ENCODE measurements around the gene GPR4. TPM values are rescaled to one million over a fixed set of nuclear protein-coding genes. Genes with fewer than 3 reads are reported as not detected.
A peak's percentile ranks its signal among the peaks of the same experiment; 100 is the strongest.
"Not testable (repeated sequence)": the region's sequence is repeated elsewhere in the genome, so short reads cannot be mapped to it uniquely, and the experiment has no call there.

The GPR4 gene
- total RNA-seq, 1 experiment from 2014 or later = 0.07 TPM

DNA sequence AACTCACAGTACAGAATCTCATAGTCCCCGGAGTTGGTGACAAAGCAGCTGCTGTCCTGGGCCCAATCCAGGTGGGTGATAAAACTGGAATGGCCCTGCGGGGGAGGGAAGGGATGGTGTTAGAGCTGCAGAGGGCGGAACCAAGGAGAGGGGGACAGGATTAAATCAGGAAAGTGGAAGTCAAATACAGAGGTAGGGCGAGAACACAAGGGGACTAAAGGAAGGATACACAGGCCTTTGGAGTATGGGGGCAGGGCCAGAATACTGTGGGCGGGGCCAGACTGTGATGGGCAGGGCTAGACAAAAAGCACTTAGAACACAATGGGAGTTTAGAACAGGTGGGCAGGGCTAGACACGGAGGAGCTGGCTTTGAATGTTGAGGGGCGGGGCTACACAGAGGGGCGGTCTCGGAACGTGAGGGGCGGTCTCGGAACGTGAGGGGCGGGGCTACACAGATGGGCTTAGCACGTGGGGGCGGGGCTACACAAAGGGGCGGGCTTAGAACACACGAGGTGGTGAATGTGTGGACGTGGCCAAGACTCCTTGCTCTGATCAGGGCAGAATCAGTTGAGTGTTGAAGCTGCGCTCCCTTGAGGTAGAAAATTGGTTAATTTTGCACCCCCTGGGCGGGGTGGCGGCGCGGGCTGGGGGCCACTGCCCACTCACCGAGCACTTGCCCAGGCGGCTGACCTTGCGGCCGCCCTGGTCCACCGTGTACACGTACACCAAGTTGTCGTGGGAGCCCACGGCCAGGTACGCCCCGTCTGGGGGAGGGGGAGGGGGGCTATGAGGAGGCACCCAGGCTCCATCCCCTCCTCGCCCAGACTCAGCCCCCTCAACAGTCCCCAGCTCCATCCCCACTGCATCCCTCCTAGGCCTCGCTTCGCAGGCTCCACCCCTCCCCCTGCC lies 14.0 kb upstream of the GPR4 start:
- Histone ChIP-seq H4K5ac (ENCODE audit: insufficient read length, low read depth, low read length) (no peak overlapping the region), H3K14ac (ENCODE audit: insufficient read depth, low read length) (peak overlapping the region; percentile 84), H3T11ph (ENCODE audit: low read length) (no peak overlapping the region), H3K4me1 (ENCODE audit: insufficient read depth, low read length) (no peaks in the 10 kb centered on the region), H4K91ac (ENCODE audit: insufficient read length, low read depth, low read length) (no peak overlapping the region), H3K4me2 (ENCODE audit: insufficient read depth, insufficient read length, low read length) (peak overlapping the region; percentile 91), H2BK12ac (ENCODE audit: insufficient read length, low read depth, low read length) (no peak overlapping the region), H4K8ac (replicated peaks; ENCODE audit: insufficient read length, low read depth, low read length) (no peak overlapping the region), H2AFZ (ENCODE audit: low read length) (no peak overlapping the region), H3K79me2 (ENCODE audit: insufficient read depth, low read length) (no peaks in the 10 kb centered on the region), H3K4ac (ENCODE audit: low read depth, low read length) (peak overlapping the region; percentile 10; the same call in 1 of the 2 replicates), H4K20me1 (ENCODE audit: control insufficient read depth, insufficient read depth, insufficient read length) (no peaks in the 10 kb centered on the region), H3K56ac (ENCODE audit: insufficient read length, low read depth, low read length) (no peak overlapping the region), H2BK15ac (ENCODE audit: low read depth, low read length) (no peak overlapping the region), H2BK20ac (ENCODE audit: low read depth, low read length, poor library complexity, severe bottlenecking) (no peak overlapping the region), H3K27me3 (ENCODE audit: insufficient read depth, low read length) (no peaks in the 10 kb centered on the region), H2BK120ac (ENCODE audit: low read depth, low read length, poor library complexity, severe bottlenecking) (no peak overlapping the region), H3K79me1 (ENCODE audit: insufficient read depth, low read depth, low read length, poor library complexity, severe bottlenecking) (no peaks in the 10 kb centered on the region), H2BK5ac (ENCODE audit: insufficient read length, low read length) (no peak overlapping the region), H3K27ac (ENCODE audit: insufficient read length, low read depth, low read length) (peak overlapping the region; percentile 14), H3K9me3 (ENCODE audit: control insufficient read depth, low read depth, low read length) (no peaks in the 10 kb centered on the region), H3K18ac (ENCODE audit: insufficient read length, low read depth, low read length) (peak overlapping the region; percentile 56), H3K9ac (ENCODE audit: extremely low read depth, insufficient read length, low read length) (peak overlapping the region; percentile 52), H3K23me2 (ENCODE audit: insufficient read length, low read depth, low read length, poor library complexity, severe bottlenecking) (peaks cover 6% of the 10 kb centered on the region), H3K23ac (ENCODE audit: insufficient read length, low read depth, low read length) (no peak overlapping the region), H2AK5ac (ENCODE audit: insufficient read length, low read length) (no peak overlapping the region)
- no peaks in the 10 kb centered on the region for H3K9me3 Mint-ChIP-seq
- no CpG with 5 or more reads among the region's 37 CpGs for WGBS (ENCODE audit: extremely low coverage, insufficient read length, low lambda C conversion rate)
- H3K36me3 Mint-ChIP-seq (ENCODE audit: insufficient read depth in 1 of 3, low read depth in 3 of 3) = peaks cover 7 to 46% (median 36%) of the 10 kb centered on the region in 3 experiments; a peak in 6 of 7 replicates
- H3K4me1 Mint-ChIP-seq = peaks cover 5 to 22% of the 10 kb centered on the region in 2 experiments; a peak in 3 of 4 replicates
- peak; percentile 98 for DNase-seq
- no peaks in the 10 kb centered on the region for H3K27me3 Mint-ChIP-seq (ENCODE audit: low read depth)
- TF ChIP-seq, protein P1, sequence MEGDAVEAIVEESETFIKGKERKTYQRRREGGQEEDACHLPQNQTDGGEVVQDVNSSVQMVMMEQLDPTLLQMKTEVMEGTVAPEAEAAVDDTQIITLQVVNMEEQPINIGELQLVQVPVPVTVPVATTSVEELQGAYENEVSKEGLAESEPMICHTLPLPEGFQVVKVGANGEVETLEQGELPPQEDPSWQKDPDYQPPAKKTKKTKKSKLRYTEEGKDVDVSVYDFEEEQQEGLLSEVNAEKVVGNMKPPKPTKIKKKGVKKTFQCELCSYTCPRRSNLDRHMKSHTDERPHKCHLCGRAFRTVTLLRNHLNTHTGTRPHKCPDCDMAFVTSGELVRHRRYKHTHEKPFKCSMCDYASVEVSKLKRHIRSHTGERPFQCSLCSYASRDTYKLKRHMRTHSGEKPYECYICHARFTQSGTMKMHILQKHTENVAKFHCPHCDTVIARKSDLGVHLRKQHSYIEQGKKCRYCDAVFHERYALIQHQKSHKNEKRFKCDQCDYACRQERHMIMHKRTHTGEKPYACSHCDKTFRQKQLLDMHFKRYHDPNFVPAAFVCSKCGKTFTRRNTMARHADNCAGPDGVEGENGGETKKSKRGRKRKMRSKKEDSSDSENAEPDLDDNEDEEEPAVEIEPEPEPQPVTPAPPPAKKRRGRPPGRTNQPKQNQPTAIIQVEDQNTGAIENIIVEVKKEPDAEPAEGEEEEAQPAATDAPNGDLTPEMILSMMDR (conservative IDR thresholded peaks at IDR 0.05) = no peak
- H3K4me3 Mint-ChIP-seq = peak overlapping the region; percentile 78 to 95
- peak overlapping the region; percentile 97 to 99 (median 98) for H3K27ac Mint-ChIP-seq

DNA sequence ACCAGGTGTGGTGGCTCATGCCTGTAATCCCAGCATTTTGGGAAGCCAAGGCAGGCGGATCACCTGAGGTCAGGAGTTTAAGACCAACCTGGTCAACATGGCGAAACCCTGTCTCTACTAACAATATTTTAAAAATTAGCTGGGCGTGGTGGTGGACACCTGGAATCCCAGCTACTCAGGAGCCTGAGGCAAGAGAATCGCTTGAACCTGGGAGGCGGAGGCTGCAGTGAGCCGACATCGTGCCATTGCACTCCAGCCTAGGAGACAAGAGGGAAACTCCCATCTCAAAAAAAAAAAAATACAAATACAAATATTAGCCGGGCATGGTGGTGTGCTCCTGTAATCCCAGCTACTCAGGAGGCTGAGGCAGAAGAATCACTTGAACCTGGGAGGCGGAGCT lies 13.0 kb upstream of the GPR4 start:
- H2BK20ac ChIP-seq (ENCODE audit: low read depth, low read length, poor library complexity, severe bottlenecking); H4K20me1 ChIP-seq (ENCODE audit: control insufficient read depth, insufficient read depth, insufficient read length); H3K9ac ChIP-seq (ENCODE audit: extremely low read depth, insufficient read length, low read length); H2BK12ac ChIP-seq (ENCODE audit: insufficient read length, low read depth, low read length); H3T11ph ChIP-seq (ENCODE audit: low read length); H4K8ac ChIP-seq (replicated peaks; ENCODE audit: insufficient read length, low read depth, low read length); DNase-seq; H2BK5ac ChIP-seq (ENCODE audit: insufficient read length, low read length); H3K9me3 Mint-ChIP-seq; H3K18ac ChIP-seq (ENCODE audit: insufficient read length, low read depth, low read length); H3K23me2 ChIP-seq (ENCODE audit: insufficient read length, low read depth, low read length, poor library complexity, severe bottlenecking); H2AFZ ChIP-seq (ENCODE audit: low read length); H3K14ac ChIP-seq (ENCODE audit: insufficient read depth, low read length); H3K27ac Mint-ChIP-seq; H3K79me2 ChIP-seq (ENCODE audit: insufficient read depth, low read length); H2BK15ac ChIP-seq (ENCODE audit: low read depth, low read length); H3K56ac ChIP-seq (ENCODE audit: insufficient read length, low read depth, low read length); H3K27ac ChIP-seq (ENCODE audit: insufficient read length, low read depth, low read length); H3K9me3 ChIP-seq (ENCODE audit: control insufficient read depth, low read depth, low read length); H4K5ac ChIP-seq (ENCODE audit: insufficient read length, low read depth, low read length); H4K91ac ChIP-seq (ENCODE audit: insufficient read length, low read depth, low read length); H3K23ac ChIP-seq (ENCODE audit: insufficient read length, low read depth, low read length); H3K4me1 ChIP-seq (ENCODE audit: insufficient read depth, low read length); H3K4ac ChIP-seq (ENCODE audit: low read depth, low read length); H2BK120ac ChIP-seq (ENCODE audit: low read depth, low read length, poor library complexity, severe bottlenecking); H3K79me1 ChIP-seq (ENCODE audit: insufficient read depth, low read depth, low read length, poor library complexity, severe bottlenecking); H3K27me3 Mint-ChIP-seq (ENCODE audit: low read depth); H2AK5ac ChIP-seq (ENCODE audit: insufficient read length, low read length); H3K27me3 ChIP-seq (ENCODE audit: insufficient read depth, low read length): not testable (repeated sequence)
- peak overlapping the region; percentile 61 for H3K4me2 ChIP-seq (ENCODE audit: insufficient read depth, insufficient read length, low read length)
- Mint-ChIP-seq H3K36me3 (ENCODE audit: insufficient read depth in 1 of 3, low read depth in 3 of 3) (peaks cover 5 to 45% (median 37%) of the 10 kb centered on the region in 3 experiments; a peak in 6 of 7 replicates), H3K4me3 (peak overlapping the region in 1 of 2 experiments; percentile 12; a peak in 2 of 5 replicates), H3K4me1 (peaks cover 5 to 17% of the 10 kb centered on the region in 2 experiments; a peak in 3 of 4 replicates)
- WGBS (ENCODE audit: extremely low coverage, insufficient read length, low lambda C conversion rate) = no CpG with 5 or more reads among the region's 9 CpGs
